ENCODE data around the gene EYS.

- TF ChIP-seq ISL1 (CRISPR knock-in tag; IDR thresholded peaks at IDR 0.05) (no peak), BACH2 (CRISPR knock-in tag; IDR thresholded peaks at IDR 0.05; ENCODE audit: borderline replicate concordance) (no peak)
Measured at GRCh38 chr6:64904616-64905015, 802.4 kb downstream of the EYS start.

Measured in SK-N-SH treated with all-trans-retinoic acid at 6 μM for 48 hours (cell line).